NCI-H2196 treated with DMSO at 0.1 percent for 48 hours (cell line): ENCODE measurements around the gene MAMDC2.

Source experiments
- DNase-seq: peaks from one replicate; lab custom pipeline; 2025; ENCODE audit not compliant: unreplicated experiment; lab: John Stamatoyannopoulos, UW

Gene MAMDC2

GRCh38 chr9:70043689-70044489 is at the start of gene MAMDC2:
MAMDC2 (plus strand) TSS chr9:70043848; CDS start chr9:70044198, 350 bp downstream.
- DNase-seq, result no peak

- DNase-seq, result no peak
Observed at GRCh38 chr9:69995846-69996245, 47.8 kb upstream of the MAMDC2 start.

GRCh38 chr9:69996967-69997366 is 46.7 kb upstream of the MAMDC2 start:
- DNase-seq, result no peak

DNA sequence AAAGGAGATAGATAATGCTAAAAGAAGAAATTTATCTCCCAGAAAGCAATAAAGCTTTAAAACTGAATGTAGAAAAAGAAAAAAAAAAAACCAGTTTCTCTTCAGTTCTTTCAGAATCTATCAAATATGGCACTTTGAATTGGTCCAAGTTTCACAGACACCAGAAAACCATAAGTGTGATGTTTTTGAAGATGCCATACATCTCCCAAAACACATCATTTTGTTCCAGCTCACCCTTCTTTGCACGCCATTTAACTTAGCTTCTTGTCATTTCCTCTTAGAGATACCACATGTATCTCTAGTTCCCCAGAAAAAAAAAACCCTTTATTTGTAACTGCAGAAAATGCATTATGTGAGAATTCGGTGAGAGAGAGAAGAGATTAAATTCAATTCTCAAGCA is 46.1 kb upstream of the MAMDC2 start:
- DNase-seq, result no peak

- no peak for DNase-seq
Observed at GRCh38 chr9:69999315-69999714, 44.3 kb upstream of the MAMDC2 start.

GRCh38 chr9:70000469-70000868 is 43.2 kb upstream of the MAMDC2 start:
- DNase-seq, result no peak

DNA sequence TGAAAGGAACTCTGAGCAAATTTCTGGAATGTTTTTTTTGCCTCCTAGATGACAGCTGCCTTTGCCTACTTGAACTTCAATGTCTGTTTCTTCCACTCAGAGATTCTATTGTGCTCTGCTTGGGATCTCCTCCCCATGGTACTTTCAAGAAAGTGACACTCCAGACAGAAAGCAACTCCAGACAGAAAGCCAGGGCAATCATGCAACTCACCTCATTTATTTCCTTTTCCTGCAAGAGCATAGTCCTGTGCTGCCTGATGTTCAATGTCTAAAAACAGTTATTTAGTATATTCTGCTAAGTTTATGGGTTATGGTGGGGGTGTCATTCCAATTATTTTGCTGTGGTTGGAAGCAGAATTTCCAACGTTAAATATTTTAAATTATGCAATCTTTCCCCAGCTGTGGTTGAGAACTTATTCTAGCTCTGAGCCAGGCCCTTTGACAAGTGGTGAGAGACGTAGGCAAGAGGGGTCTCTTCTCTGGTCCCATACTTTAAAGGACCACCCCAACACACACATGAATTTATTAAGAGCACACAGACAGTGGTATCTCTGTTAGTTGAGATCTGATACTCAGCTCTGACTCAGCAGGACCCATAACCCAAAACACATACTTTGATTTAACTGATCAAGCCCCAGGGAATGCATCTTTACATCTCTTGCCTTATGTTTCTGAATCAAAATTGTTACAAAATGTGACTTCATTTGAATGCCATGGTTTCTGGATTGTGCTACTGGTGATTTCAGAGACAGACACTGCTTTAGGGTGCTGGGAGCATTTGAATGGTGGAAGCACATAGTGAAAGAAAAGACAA is 39.5 kb upstream of the MAMDC2 start:
- no peak for DNase-seq

GRCh38 chr9:70006306-70006705 is 37.3 kb upstream of the MAMDC2 start:
- DNase-seq, result no peak

GRCh38 chr9:70007831-70008230 is 35.8 kb upstream of the MAMDC2 start:
- DNase-seq, result no peak

DNA sequence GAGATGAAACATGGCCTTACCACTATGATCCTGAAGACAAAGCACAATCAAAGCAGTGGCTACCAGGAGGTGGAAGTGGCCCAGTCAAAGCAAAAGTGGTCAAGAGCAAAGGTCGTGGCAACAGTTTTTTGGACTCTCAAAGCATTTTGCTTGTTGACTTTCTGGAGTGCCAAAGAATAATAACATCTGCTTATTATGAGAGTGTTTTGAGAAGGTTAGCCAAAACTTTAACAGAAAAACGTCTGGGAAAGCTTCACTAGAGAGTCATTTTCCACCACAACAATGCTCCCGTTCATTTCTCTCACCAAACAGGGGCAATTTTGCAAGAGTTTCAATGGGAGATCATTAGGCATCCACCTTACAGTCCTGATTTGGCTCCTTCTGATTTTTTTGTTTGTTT is 33.6 kb upstream of the MAMDC2 start:
- no peak for DNase-seq

- no peak for DNase-seq
Observed at GRCh38 chr9:70011366-70011765, 32.3 kb upstream of the MAMDC2 start.

- no peak for DNase-seq
Observed at GRCh38 chr9:70012569-70012968, 31.1 kb upstream of the MAMDC2 start.

GRCh38 chr9:70013598-70014196 is 30.0 kb upstream of the MAMDC2 start:
- DNase-seq, result no peak

DNA sequence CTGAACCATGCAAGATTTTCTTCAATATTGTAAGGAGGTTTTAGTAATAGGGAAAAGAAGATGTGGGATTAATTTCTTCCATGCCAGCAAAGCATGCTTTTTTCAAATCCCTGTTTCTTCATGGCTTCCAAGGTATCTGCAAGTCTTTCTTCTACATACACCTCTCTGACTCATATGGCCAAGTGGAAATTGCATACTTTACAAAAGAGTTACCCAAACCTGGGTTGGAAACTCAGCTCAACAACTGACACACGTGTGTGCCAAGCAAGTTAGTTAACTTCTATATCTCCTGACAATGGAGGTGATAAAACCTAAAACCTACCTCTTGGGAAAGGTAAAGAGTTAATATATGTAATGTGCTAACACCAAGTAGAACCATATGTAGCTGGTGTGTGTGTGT is 28.5 kb upstream of the MAMDC2 start:
- DNase-seq, result no peak

GRCh38 chr9:70020217-70020616 is 23.4 kb upstream of the MAMDC2 start:
- DNase-seq, result no peak

GRCh38 chr9:70020991-70021571 is 22.6 kb upstream of the MAMDC2 start:
- no peak for DNase-seq

DNA sequence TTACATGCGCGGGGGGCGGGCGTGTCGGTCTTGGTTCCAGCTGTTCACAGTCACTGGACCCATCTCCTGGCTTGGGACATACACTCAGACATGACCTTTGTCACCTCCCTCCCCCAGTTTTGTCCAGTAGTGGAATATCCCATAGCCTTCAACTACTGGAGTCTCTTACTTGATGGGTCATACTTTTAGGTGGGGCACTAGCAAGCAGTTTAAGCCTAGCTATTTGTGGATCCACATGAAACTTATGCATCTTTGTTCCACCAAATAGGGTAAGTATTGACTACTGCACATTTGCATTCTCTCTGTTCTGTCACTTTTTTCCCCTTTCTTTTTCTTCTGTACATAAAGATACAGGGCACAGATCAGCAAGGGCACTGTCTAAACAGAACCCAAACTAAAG is 15.4 kb upstream of the MAMDC2 start:
- DNase-seq, result no peak

DNA sequence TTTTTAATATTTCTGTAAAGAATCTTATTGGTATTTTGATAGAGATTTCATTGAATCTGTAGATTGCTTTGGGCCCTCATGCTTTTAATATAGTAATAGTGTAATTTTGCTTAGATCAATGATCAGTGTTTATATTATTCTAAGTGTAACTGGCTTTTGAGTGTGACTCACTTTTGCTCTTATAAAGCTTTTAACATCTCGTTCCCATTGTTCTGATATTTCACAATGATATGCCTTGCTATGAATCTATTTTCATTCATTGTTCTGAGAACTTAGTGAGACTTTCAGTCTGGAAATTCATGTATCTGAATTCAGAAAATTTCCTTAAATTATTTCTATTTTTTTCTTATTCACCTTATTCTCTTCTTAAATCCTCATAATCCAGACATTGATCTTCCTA is 13.5 kb upstream of the MAMDC2 start:
- DNase-seq, result no peak

GRCh38 chr9:70031141-70031545 is 12.5 kb upstream of the MAMDC2 start:
- no peak for DNase-seq

DNA sequence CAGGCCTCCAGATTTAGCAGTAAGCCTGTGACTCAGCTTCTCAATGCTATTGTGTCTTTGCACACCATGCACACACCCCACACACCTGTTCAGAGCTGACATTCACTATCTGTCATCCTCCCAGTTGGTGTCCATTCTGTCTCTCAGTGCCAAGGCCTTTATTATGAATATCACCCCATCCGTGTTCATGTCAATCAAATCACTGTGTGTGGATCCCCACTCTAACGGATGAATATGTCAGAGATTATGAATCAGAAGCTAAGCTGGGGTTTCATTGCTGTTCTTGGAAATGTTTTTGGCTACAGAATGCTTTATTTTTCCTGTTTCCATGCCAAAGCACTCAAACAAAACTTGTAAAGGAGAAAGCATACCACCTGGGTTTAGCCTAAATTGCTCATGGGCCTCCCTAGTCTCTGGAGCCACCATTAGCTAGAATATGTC is 9.4 kb upstream of the MAMDC2 start:
- no peak for DNase-seq

- no peak for DNase-seq
Observed at GRCh38 chr9:70035691-70036090, 8.0 kb upstream of the MAMDC2 start.
